Measurements from ENCODE around the gene RNASE7.

The RNASE7 gene

DNA sequence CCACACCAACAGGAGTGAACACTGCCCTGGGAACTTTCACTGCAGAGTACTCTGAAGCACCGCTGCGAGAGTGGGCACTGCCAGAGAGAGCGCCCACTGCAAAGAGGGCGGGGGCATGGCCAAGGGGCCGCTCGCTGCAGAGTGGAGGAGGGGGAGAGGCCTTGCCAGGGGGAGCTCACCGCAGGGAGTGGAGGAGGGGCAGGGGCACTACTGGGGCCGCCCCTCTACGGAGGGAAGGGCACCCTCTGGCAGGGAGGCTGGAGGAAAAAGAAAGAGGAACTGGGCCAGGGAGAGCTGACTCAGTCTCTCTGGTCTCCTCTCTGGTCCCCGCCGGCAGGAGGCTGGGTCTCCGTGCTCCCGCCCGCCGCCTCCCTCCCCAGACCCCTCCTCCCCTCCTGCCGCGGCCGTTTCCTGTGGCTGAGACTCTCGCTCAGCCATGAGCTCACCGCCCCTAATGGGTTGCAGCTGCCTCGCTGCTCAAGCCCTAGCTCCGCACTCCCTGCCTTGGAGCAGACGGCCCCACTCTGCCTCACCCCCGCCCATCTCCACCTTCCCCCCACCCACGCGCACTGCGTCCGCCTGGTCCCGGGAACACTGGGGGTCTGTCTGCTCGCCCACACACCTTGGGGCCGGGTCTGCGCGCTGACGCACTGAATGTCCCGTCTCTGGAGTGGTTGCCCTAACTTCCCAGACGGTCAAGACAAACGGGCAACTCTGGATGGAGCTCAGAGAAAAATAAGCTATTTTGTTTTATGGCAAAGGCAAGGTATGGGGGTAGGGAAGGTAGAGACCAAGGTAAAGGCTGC is 29.3 kb downstream of the RNASE7 start:
- DNase-seq (ENCODE audit: low read depth in 2 of 2): peak; percentile 92 to 94
- TF ChIP-seq, protein P1, sequence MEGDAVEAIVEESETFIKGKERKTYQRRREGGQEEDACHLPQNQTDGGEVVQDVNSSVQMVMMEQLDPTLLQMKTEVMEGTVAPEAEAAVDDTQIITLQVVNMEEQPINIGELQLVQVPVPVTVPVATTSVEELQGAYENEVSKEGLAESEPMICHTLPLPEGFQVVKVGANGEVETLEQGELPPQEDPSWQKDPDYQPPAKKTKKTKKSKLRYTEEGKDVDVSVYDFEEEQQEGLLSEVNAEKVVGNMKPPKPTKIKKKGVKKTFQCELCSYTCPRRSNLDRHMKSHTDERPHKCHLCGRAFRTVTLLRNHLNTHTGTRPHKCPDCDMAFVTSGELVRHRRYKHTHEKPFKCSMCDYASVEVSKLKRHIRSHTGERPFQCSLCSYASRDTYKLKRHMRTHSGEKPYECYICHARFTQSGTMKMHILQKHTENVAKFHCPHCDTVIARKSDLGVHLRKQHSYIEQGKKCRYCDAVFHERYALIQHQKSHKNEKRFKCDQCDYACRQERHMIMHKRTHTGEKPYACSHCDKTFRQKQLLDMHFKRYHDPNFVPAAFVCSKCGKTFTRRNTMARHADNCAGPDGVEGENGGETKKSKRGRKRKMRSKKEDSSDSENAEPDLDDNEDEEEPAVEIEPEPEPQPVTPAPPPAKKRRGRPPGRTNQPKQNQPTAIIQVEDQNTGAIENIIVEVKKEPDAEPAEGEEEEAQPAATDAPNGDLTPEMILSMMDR (IDR thresholded peaks at IDR 0.05; ENCODE audit: low read depth, low read length): no peak
- H3K4me3 ChIP-seq (replicated peaks in 1 of 2; ENCODE audit: low read depth in 2 of 2, low read length in 2 of 2): peak overlapping the region; percentile 67 to 76

DNA sequence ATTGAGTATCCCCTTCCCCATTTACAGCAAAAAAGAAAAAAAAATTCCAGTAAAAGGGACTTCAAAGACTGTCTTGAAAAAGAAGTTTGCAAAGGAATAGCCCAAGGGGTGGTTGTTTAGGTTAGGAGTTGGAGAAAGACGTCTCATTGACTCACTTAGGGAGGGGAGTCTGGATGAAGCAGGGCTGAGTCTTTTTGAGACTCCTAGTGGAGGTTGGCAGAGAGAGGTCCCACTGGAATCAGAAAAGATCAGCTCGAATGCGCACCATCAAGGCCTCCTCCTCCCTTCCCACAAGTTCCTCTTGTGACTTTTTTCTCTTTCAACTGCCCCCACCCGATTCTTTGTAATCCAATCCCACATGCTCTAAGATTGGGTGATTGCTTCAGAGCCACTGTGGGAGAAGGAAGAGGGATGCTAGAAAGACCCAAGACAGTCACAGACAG is 29.9 kb downstream of the RNASE7 start:
- H3K4me3 ChIP-seq (replicated peaks in 1 of 2; ENCODE audit: low read depth in 2 of 2, low read length in 2 of 2): peak overlapping the region; percentile 67 to 76
- TF ChIP-seq, protein P1 (IDR thresholded peaks at IDR 0.05; ENCODE audit: low read depth, low read length): peak; percentile 4
- DNase-seq (ENCODE audit: low read depth in 2 of 2): peak; percentile 83 to 90

DNA sequence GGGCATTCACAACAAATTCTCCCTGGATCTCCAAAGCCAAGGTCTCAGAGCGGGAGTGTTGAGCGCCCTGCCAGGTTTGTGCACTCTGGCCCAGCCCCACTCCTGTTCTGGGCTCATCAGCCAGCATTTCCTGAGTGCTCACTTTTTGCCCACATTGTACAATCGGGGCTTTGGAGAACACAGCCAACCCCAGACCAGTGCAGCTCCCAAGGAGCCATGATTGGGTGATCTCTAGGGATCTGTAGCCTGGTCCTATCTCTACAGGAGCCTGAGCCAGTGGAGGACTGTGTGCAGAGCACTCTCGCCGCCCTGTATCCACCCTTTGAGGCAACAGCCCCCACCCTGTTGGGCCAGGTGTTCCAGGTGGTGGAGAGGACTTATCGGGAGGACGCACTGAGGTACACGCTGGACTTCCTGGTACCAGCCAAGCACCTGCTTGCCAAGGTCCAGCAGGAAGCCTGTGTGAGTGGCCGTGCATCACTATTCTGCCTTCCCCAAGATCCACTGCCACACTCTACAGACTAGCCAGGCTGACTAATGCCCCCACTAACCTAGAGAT is 30.7 kb downstream of the RNASE7 start:
- H3K4me3 ChIP-seq (replicated peaks in 1 of 2; ENCODE audit: low read depth in 2 of 2, low read length in 2 of 2): no peak overlapping the region
- no peak for DNase-seq (ENCODE audit: low read depth in 2 of 2)
- TF ChIP-seq, protein P1 (IDR thresholded peaks at IDR 0.05; ENCODE audit: low read depth, low read length): no peak

DNA sequence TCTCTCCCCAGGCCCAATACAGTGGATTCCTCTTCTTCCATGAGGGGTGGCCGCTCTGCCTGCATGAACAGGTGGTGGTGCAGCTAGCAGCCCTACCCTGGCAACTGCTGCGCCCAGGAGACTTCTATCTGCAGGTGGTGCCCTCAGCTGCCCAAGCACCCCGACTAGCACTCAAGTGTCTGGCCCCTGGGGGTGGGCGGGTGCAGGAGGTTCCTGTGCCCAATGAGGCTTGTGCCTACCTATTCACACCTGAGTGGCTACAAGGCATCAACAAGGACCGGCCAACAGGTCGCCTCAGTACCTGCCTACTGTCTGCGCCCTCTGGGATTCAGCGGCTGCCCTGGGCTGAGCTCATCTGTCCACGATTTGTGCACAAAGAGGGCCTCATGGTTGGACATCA is 31.8 kb downstream of the RNASE7 start:
- TF ChIP-seq, protein P1 (IDR thresholded peaks at IDR 0.05; ENCODE audit: low read depth, low read length): no peak
- H3K4me3 ChIP-seq (replicated peaks in 1 of 2; ENCODE audit: low read depth in 2 of 2, low read length in 2 of 2): no peak overlapping the region

DNA sequence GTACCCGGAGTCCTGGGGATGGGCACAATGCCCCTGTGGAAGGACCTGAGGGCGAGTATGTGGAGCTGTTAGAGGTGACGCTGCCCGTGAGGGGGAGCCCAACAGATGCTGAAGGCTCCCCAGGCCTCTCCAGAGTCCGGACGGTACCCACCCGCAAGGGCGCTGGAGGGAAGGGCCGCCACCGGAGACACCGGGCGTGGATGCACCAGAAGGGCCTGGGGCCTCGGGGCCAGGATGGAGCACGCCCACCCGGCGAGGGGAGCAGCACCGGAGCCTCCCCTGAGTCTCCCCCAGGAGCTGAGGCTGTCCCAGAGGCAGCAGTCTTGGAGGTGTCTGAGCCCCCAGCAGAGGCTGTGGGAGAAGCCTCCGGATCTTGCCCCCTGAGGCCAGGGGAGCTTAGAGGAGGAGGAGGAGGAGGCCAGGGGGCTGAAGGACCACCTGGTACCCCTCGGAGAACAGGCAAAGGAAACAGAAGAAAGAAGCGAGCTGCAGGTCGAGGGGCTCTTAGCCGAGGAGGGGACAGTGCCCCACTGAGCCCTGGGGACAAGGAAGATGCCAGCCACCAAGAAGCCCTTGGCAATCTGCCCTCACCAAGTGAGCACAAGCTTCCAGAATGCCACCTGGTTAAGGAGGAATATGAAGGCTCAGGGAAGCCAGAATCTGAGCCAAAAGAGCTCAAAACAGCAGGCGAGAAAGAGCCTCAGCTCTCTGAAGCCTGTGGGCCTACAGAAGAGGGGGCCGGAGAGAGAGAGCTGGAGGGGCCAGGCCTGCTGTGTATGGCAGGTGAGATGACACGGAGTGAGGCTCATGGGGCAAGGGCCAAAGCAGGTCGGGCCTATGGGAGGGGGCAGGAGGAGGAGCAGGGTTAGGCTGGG is 32.5 kb downstream of the RNASE7 start:
- no peak for DNase-seq (ENCODE audit: low read depth in 2 of 2)
- TF ChIP-seq, protein P1 (IDR thresholded peaks at IDR 0.05; ENCODE audit: low read depth, low read length): no peak
- no peak overlapping the region for H3K4me3 ChIP-seq (replicated peaks in 1 of 2; ENCODE audit: low read depth in 2 of 2, low read length in 2 of 2)

More for the DNA sequence above, 31.8 kb downstream of the RNASE7 start:
- no peak for DNase-seq (ENCODE audit: low read depth in 2 of 2)

DNA sequence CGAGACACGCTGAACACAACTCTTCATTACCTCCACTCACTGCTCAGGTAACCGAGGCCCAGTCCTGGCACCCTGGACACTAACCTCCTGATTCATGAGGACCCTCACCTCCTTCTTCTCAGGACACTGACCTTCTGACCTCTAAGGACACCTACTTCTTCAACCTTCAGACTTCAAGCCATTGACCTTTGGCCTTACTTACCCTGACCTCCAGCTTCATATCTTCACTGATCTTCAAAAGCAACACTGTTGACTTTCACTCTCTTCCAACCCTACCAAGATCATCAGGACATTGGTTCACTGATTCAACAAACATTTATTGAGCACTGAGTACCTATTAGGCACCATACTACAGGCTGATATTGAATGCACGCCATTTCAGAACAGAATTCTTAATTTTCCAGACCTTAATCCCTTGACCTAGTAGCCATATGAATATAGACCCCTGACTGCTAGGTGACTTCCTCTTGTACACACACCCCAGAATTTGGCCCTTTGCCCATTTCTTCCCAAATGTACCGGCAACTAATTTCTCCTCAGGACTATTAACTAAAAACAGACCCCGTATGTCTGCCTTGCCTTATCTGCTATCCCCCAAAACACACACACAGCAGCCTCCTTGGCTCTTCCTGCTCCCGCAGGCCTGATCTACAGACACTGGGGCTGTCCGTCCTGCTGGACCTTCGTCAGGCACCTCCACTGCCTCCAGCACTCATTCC is 33.7 kb downstream of the RNASE7 start:
- no peak overlapping the region for H3K4me3 ChIP-seq (replicated peaks in 1 of 2; ENCODE audit: low read depth in 2 of 2, low read length in 2 of 2)
- DNase-seq (ENCODE audit: low read depth in 2 of 2): no peak
- TF ChIP-seq, protein P1 (IDR thresholded peaks at IDR 0.05; ENCODE audit: low read depth, low read length): no peak
